Thoracic aorta (tissue), 2 donors: ENCODE results near the gene ACYP2. TPM values are rescaled to one million over a fixed set of nuclear protein-coding genes. Genes with fewer than 3 reads are reported as not detected.

Experiments used
- ATAC-seq: fragments of 150-250 bp; one replicate; pipeline ENCODE4 v1.8.0; 2017; ENCODE audit warnings: low read depth; ENCODE audit not compliant: insufficient number of reproducible peaks, low FRiP score
- DNase-seq: peaks from one replicate; pipeline ENCODE4 v3.0.0-alpha.2; 2020; ENCODE audit warnings: low spot score
- H3K27ac ChIP-seq, 2 donors: fragments of 200-600 bp; sonication (generic); 1 replicate in 1 of 2; 2 replicates in 1 of 2; pipeline ENCODE4 v1.5.1; 2016; ENCODE audit warnings: mild to moderate bottlenecking in 2 of 2, moderate library complexity in 2 of 2
- H3K27me3 ChIP-seq: fragments of 200-600 bp; sonication (generic); replicated peaks from 2 replicates; pipeline ENCODE4 v1.6.0; 2016; ENCODE audit warnings: mild to moderate bottlenecking; ENCODE audit not compliant: insufficient read depth
- H3K36me3 ChIP-seq: fragments of 200-600 bp; sonication (generic); one replicate; pipeline ENCODE4 v1.5.1; 2016
- H3K4me1 ChIP-seq, 2 donors: fragments of 200-600 bp; sonication (generic); 1 replicate in 1 of 2; 2 replicates in 1 of 2; pipeline versions ENCODE4 v1.5.1 to v1.6.0; 2016; ENCODE audit warnings: low read depth in 2 of 2, mild to moderate bottlenecking in 1 of 2; ENCODE audit not compliant: control insufficient read depth in 1 of 2
- H3K4me3 ChIP-seq: fragments of 200-600 bp; sonication (generic); 2 replicates; pipeline ENCODE4 v1.5.1; 2016; ENCODE audit warnings: mild to moderate bottlenecking
- H3K9me3 ChIP-seq: fragments of 200-600 bp; sonication (generic); 2 replicates; pipeline ENCODE4 v1.5.1; 2016
- total RNA-seq, 2 donors: library from RNA; depleted of rRNA; stranded (reverse); fragments of >200 nt; gene quantifications; one replicate each; pipeline versions ENCODE4 v1.1.0 to v1.2.3, GENCODE V29; 2016
- TF ChIP-seq, protein P1 (sequence below): fragments of 200-600 bp; sonication (generic); IDR thresholded peaks from one replicate; pipeline ENCODE4 v1.5.1; 2019; ENCODE audit warnings: antibody characterized with exemption

Gene ACYP2
- total RNA-seq, 2 donors from 2014 or later: 15.5 to 26.7 TPM

DNA sequence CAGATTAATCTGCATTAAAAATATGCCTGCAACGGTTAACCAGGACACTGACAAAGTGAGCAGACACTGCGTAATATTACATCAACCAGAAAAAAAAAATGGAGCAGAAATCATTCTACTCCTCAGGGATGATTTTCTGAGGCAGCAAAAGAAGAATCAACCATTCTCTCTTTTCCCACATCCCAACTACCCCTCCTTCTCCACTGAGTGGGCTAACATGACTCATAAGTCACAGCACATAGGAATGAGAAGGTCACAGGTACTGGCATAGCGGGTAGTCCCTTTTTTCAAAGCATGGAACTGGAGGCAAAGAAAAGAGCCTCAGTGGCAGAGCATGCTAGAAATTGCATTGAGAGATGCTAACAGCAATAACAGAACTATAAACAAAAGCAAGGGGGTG lies 194.9 kb downstream of the ACYP2 start:
- TF ChIP-seq, protein P1, sequence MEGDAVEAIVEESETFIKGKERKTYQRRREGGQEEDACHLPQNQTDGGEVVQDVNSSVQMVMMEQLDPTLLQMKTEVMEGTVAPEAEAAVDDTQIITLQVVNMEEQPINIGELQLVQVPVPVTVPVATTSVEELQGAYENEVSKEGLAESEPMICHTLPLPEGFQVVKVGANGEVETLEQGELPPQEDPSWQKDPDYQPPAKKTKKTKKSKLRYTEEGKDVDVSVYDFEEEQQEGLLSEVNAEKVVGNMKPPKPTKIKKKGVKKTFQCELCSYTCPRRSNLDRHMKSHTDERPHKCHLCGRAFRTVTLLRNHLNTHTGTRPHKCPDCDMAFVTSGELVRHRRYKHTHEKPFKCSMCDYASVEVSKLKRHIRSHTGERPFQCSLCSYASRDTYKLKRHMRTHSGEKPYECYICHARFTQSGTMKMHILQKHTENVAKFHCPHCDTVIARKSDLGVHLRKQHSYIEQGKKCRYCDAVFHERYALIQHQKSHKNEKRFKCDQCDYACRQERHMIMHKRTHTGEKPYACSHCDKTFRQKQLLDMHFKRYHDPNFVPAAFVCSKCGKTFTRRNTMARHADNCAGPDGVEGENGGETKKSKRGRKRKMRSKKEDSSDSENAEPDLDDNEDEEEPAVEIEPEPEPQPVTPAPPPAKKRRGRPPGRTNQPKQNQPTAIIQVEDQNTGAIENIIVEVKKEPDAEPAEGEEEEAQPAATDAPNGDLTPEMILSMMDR: no peak
- Histone ChIP-seq H3K9me3 (no peaks in the 10 kb centered on the region), H3K4me1 (no peaks in the 10 kb centered on the region), H3K27me3 (no peaks in the 10 kb centered on the region), H3K4me3 (no peak overlapping the region), H3K27ac (no peak overlapping the region), H3K36me3 (no peaks in the 10 kb centered on the region)
- no peak for ATAC-seq
- DNase-seq: no peak

DNA sequence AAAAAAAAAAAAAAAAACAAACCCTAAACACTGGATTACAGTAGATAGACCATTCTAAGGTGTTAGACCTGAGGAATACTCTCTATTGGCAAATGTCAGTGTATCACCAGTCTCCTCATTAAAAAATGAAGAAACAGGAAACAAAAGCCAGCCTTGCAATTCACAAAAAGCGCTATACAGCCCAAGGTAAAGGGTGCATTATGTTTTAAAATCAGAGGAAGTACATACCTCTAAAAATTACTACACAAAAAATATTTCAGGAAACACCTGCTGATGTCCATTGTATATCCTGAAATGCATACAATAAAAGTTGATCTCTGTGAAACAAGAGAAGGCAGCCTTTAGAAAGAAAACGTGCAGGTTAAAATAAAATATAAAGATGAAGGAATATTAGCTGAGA lies 195.5 kb downstream of the ACYP2 start:
- ATAC-seq (no peak), DNase-seq (no peak)
- Histone ChIP-seq H3K27me3 (no peaks in the 10 kb centered on the region), H3K4me3 (no peak overlapping the region), H3K36me3 (no peaks in the 10 kb centered on the region), H3K4me1 (no peaks in the 10 kb centered on the region), H3K9me3 (no peaks in the 10 kb centered on the region), H3K27ac (no peak overlapping the region)
- TF ChIP-seq, protein P1: no peak

DNA sequence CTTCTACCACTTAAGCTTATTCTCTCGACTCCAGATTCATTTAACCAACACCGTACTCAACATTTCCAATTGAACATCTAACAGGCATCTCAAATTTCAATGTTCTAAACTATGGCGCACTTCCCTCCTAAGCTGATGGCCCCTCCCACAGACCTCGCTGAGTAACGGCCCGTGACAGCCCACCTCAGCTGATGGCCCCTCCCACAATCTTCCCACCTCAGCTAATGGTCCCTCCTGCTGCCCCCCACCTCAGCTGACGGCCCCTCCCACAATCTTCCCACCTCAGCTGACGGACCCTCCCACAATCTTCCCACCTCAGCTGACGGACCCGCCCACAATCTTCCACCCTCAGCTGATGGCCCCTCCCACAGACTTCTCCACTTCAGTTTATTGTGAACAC lies 197.7 kb downstream of the ACYP2 start:
- Histone ChIP-seq H3K4me1 (no peaks in the 10 kb centered on the region), H3K4me3 (no peak overlapping the region), H3K27me3 (no peaks in the 10 kb centered on the region), H3K27ac (no peak overlapping the region), H3K36me3 (no peaks in the 10 kb centered on the region), H3K9me3 (no peaks in the 10 kb centered on the region)
- ATAC-seq: no peak
- TF ChIP-seq, protein P1: no peak
- no peak for DNase-seq

DNA sequence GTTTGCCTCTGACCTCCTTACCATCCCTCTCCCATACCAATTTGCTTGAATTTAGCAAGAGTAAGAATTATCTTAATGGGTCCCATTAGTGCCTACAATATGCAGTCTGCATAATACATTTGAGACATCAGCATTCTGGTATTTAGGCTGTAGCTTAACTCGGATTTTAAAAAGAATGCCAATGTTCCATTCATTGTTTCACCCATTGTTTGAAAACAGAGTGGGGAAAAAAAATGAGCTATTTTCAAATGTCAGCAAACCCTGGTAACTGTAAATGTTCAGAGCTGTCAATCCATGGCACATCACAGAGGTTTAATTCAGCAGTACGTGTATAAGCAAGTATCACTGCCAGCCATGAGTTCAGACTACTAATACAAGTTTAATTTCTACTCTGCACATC lies 202.6 kb downstream of the ACYP2 start:
- ATAC-seq (no peak), DNase-seq (no peak)
- no peak overlapping the region for H3K27ac ChIP-seq
- H3K4me1 ChIP-seq: no peaks in the 10 kb centered on the region
- H3K9me3 ChIP-seq: no peaks in the 10 kb centered on the region
- TF ChIP-seq, protein P1: no peak
- no peaks in the 10 kb centered on the region for H3K27me3 ChIP-seq
- H3K36me3 ChIP-seq: no peaks in the 10 kb centered on the region
- H3K4me3 ChIP-seq: no peak overlapping the region

DNA sequence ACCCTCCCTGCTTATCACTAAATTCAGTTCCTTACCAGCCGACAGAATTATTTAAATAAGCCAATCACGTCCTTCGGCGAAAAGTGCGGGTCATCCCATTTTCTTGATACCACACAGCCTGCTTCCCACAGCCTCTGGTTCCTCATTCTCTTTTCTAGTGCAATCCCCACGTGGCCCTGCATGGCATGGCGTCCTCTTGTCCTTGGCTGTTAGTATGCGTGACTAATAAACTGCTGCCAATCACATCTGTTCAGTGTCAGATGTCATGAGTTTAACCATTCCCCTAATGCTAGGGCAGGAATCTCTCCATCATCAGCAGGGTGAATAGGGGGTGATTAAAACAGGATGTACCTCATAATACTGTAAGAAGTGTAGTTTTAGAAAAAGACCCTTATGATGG lies 203.4 kb downstream of the ACYP2 start:
- TF ChIP-seq, protein P1: no peak
- no peak overlapping the region for H3K27ac ChIP-seq
- ATAC-seq (no peak), DNase-seq (no peak)
- H3K9me3 ChIP-seq: no peaks in the 10 kb centered on the region
- no peaks in the 10 kb centered on the region for H3K36me3 ChIP-seq
- no peak overlapping the region for H3K4me3 ChIP-seq
- H3K4me1 ChIP-seq: no peaks in the 10 kb centered on the region
- H3K27me3 ChIP-seq: no peaks in the 10 kb centered on the region
